Body of pancreas (tissue), 4 donors: ENCODE results near the gene ARHGDIA. TPM values are rescaled to one million over a fixed set of nuclear protein-coding genes. Genes with fewer than 3 reads are reported as not detected.

ENCODE experiments used
- ATAC-seq: fragments of 150-250 bp; one replicate; pipeline ENCODE4 v1.9.1; 2016
- DNase-seq, 4 donors: peaks; one replicate each; pipeline ENCODE4 v3.0.0-alpha.2; 2019
- H3K27ac ChIP-seq, 4 donors: fragments of 200-600 bp; sonication (generic); 1 replicate in 3 of 4; 2 replicates in 1 of 4; pipeline versions ENCODE4 v1.5.1 to v1.6.1; 2016 to 2019; ENCODE audit warnings: mild to moderate bottlenecking in 1 of 4, mixed read lengths in 1 of 4, moderate library complexity in 1 of 4
- H3K27me3 ChIP-seq, 2 donors: fragments of 200-600 bp; sonication (generic); one replicate each; pipeline ENCODE4 v1.6.0; 2016; ENCODE audit warnings: mild to moderate bottlenecking in 1 of 2
- H3K36me3 ChIP-seq, 2 donors: fragments of 200-600 bp; sonication (generic); replicated peaks in 1 of 2; 2 replicates each; pipeline ENCODE4 v1.5.1; 2016; ENCODE audit warnings: low read depth in 2 of 2; ENCODE audit not compliant: insufficient read depth in 1 of 2
- H3K4me1 ChIP-seq: fragments of 200-600 bp; sonication (generic); one replicate; pipeline ENCODE4 v1.6.0; 2016
- H3K4me3 ChIP-seq, 2 donors: fragments of 200-600 bp; sonication (generic); 1 replicate in 1 of 2; 2 replicates in 1 of 2; pipeline ENCODE4 v1.5.1; 2016 to 2019
- H3K9me3 ChIP-seq, 3 donors: fragments of 200-600 bp; sonication (generic); 1 replicate in 2 of 3; 2 replicates in 1 of 3; pipeline ENCODE4 v1.5.1; 2016
- POLR2A ChIP-seq, 3 donors: fragments of 450-650 bp; IDR thresholded peaks; one replicate each; pipeline ENCODE4 v1.6.1; 2016; ENCODE audit warnings: antibody characterized with exemption in 3 of 3, mild to moderate bottlenecking in 2 of 3
- WGBS, 2 donors: methylation state at CpG; one replicate each; pipeline ENCODE4 v1.1.5; 2017; 5-methylcytosine and 5-hydroxymethylcytosine counted together
- intact Hi-C: fragments of 100-400 bp; cut with DNase I; formaldehyde crosslinking; loops from one replicate; pipeline ENCODE4 v1.15.1; 2023
- total RNA-seq, 2 donors: library from RNA; depleted of rRNA; stranded (reverse); fragments of >200 nt; gene quantifications; one replicate each; pipeline ENCODE4 v1.1.0, GENCODE V29; 2016
- TF ChIP-seq, protein P1 (sequence below), 7 experiments: fragments of 450-650 bp in 4 of 7; fragments of 200-600 bp in 3 of 7; sonication (generic) in 3 of 7; IDR thresholded peaks; one replicate each; pipeline ENCODE4 v1.5.1; 2016 to 2019; ENCODE audit warnings: antibody characterized with exemption in 7 of 7

The ARHGDIA gene
- total RNA-seq, 2 donors from 2014 or later: 109 to 141 TPM

DNA sequence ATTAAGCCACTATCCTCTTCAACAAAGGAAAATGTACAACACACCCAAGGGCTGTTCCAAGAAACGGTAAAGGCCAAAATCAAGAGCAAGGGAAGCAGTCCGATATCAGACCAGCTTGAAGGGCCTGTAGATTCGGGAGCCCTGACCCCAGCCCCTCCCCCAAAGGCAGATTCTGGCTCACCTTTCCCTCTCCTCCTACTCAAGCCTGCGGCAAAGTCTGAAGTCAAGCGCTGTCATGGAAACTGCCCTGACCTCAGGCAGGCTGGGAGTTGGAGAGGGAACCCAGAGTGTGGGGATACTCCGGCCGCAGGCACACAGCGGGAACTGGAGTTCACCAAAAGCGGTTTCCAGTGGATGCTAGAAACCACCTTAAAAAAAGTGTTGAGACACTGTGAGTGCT lies 18.5 kb upstream of the ARHGDIA start:
- H3K36me3 ChIP-seq: peaks cover 6 to 15% of the 10 kb centered on the region in 2 donors
- ATAC-seq (no peak), DNase-seq (no peak)
- WGBS, 2 donors: 93% methylated on average over 9 of the region's 9 CpGs
- H3K4me3 ChIP-seq: no peak overlapping the region
- peaks cover 26% of the 10 kb centered on the region for H3K4me1 ChIP-seq
- no peaks in the 10 kb centered on the region for H3K9me3 ChIP-seq
- no peaks in the 10 kb centered on the region for H3K27me3 ChIP-seq
- H3K27ac ChIP-seq: no peak overlapping the region
- intact Hi-C loops: no loop called here
- TF ChIP-seq, protein P1, sequence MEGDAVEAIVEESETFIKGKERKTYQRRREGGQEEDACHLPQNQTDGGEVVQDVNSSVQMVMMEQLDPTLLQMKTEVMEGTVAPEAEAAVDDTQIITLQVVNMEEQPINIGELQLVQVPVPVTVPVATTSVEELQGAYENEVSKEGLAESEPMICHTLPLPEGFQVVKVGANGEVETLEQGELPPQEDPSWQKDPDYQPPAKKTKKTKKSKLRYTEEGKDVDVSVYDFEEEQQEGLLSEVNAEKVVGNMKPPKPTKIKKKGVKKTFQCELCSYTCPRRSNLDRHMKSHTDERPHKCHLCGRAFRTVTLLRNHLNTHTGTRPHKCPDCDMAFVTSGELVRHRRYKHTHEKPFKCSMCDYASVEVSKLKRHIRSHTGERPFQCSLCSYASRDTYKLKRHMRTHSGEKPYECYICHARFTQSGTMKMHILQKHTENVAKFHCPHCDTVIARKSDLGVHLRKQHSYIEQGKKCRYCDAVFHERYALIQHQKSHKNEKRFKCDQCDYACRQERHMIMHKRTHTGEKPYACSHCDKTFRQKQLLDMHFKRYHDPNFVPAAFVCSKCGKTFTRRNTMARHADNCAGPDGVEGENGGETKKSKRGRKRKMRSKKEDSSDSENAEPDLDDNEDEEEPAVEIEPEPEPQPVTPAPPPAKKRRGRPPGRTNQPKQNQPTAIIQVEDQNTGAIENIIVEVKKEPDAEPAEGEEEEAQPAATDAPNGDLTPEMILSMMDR (IDR thresholded peaks at IDR 0.05): no peak
- TF ChIP-seq POLR2A (IDR thresholded peaks at IDR 0.05): no peak

DNA sequence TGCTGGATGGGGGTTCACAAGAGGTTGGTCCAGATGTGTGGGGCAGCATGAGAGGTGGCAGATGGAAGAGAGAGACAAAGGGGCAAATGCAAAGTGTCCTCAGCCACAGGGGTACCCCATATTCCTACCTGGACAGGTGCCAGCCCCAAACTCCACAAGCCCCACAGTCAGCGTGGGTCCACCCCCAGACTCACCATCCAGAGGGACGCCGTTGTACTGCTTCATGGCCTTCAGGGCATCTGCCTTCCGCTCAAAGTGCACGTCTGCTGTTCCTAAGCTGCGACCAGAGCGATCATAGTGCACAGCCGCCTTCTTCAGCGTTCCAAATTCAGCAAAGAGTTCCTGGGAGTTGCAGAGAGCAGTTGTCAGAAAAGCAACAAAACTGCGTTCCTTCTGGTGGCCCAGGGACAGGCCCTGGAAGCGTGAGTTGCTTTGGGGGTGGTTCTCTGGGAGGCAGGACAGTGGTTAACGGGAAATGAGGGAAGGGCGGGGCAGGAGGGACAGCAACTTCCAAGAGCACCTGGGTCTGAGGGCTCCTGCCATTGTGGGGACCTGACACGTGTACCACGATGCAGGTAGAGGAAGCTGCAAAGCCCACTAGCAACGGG lies 18.0 kb upstream of the ARHGDIA start:
- no peaks in the 10 kb centered on the region for H3K27me3 ChIP-seq
- no peak overlapping the region for H3K4me3 ChIP-seq
- TF ChIP-seq, protein P1 (IDR thresholded peaks at IDR 0.05): no peak
- no peak for TF ChIP-seq POLR2A (IDR thresholded peaks at IDR 0.05)
- intact Hi-C loops: no loop called here
- no peak for DNase-seq
- no peaks in the 10 kb centered on the region for H3K9me3 ChIP-seq
- H3K36me3 ChIP-seq: peaks cover 6 to 13% of the 10 kb centered on the region in 2 donors
- H3K27ac ChIP-seq: no peak overlapping the region
- peaks cover 26% of the 10 kb centered on the region for H3K4me1 ChIP-seq
- WGBS, 2 donors: 91 to 93% methylated on average over 16 of the region's 16 CpGs
- ATAC-seq: no peak

DNA sequence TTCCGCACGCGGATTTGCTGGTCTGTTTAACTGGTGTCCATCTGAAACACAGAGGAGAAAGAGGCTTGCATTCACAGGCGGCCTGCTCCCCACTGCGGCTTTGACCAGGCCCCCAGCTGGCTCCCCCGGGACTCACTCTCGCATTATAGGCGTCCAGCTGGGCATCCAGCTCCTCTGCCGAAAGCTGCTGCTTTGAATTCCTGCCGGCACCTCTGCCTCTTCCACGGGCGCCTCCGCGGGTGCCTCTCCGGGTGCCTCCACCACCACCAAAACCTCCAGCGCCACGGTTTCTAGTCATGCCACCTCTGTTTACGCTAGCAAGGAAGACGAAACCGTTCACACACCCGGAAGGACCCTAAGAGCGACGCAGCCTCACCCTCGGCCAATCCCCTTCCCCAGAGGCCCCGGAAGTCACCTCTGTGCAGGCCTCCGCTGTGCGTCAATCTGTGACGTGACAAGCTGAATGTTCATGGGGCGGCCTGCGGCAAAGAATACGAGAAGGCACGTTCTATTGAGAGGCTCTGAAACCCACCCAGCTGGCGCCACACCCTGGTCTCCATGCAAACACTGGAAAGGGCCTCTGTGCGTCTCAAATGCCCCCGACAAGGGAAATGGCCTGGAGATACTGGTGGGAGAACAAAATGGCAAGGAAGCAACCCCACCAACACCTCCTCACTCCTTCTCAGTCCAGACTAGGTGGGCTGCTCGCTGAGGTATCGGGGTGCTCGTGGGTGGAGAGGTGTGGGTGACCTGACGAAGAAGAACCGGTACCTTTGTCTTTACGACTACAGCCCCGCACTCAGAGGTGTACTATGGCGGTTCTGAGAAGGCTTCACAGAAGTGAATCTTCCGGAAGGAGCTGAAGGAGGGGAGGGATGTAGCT lies 17.2 kb upstream of the ARHGDIA start:
- no peaks in the 10 kb centered on the region for H3K9me3 ChIP-seq
- ATAC-seq: no peak
- H3K27ac ChIP-seq: no peak overlapping the region
- H3K27me3 ChIP-seq: no peaks in the 10 kb centered on the region
- H3K36me3 ChIP-seq: peaks cover 6 to 13% of the 10 kb centered on the region in 2 donors
- 92 to 93% methylated on average over 42 to 44 of the region's 44 CpGs for WGBS, 2 donors
- no peak for DNase-seq
- H3K4me3 ChIP-seq: no peak overlapping the region
- peaks cover 26% of the 10 kb centered on the region for H3K4me1 ChIP-seq
- TF ChIP-seq POLR2A (IDR thresholded peaks at IDR 0.05): no peak
- TF ChIP-seq, protein P1 (IDR thresholded peaks at IDR 0.05): no peak
- intact Hi-C loops: no loop called here

DNA sequence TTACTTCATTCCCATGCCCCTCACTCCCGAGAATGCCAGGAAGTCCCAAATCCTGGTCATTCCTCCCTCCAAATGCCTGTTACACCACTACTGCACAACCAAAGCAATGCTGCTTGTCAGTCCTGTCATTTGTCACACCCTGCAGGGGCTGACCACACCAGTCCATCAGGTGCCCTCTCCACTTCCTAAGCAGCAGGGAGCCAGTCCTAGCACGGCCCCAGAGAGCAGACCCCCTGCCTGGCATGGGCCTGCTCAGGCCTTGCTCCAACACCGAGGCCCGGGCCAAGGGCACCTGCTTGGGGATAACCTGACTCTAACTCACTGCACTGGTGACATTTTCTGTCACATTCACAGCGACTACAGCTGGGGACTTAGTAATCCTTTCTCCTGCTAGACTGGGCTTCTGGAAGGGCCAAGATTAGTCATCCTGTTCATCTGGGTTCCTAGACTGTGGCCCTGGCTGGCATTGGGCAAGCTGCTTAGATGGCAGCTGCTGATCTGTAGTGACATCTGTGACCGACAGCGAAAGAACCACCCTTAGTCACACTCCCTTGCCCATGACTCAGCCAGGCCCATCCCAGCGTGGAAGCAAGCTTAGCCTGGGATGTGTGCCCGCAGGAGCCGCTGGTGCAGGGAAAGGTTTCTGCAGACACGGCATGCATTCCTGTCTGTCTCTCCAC lies 14.9 kb upstream of the ARHGDIA start:
- no peaks in the 10 kb centered on the region for H3K9me3 ChIP-seq
- H3K27me3 ChIP-seq: no peaks in the 10 kb centered on the region
- H3K27ac ChIP-seq: no peak overlapping the region
- H3K4me3 ChIP-seq: no peak overlapping the region
- DNase-seq: no peak
- ATAC-seq: no peak
- no peak for TF ChIP-seq POLR2A (IDR thresholded peaks at IDR 0.05)
- TF ChIP-seq, protein P1 (IDR thresholded peaks at IDR 0.05): no peak
- intact Hi-C loops: no loop called here
- H3K4me1 ChIP-seq: peaks cover 14% of the 10 kb centered on the region
- 67 to 92% methylated on average over 1 to 11 of the region's 11 CpGs for WGBS, 2 donors
- peaks cover 6 to 13% of the 10 kb centered on the region in 2 donors for H3K36me3 ChIP-seq
